DMS53 treated with DMSO at 0.1 percent for 48 hours (cell line): ENCODE measurements around the gene S100A7A.

Experiments
- DNase-seq: peaks from one replicate; lab custom pipeline; 2025; ENCODE audit not compliant: unreplicated experiment; lab: John Stamatoyannopoulos, UW

Gene S100A7A

DNA sequence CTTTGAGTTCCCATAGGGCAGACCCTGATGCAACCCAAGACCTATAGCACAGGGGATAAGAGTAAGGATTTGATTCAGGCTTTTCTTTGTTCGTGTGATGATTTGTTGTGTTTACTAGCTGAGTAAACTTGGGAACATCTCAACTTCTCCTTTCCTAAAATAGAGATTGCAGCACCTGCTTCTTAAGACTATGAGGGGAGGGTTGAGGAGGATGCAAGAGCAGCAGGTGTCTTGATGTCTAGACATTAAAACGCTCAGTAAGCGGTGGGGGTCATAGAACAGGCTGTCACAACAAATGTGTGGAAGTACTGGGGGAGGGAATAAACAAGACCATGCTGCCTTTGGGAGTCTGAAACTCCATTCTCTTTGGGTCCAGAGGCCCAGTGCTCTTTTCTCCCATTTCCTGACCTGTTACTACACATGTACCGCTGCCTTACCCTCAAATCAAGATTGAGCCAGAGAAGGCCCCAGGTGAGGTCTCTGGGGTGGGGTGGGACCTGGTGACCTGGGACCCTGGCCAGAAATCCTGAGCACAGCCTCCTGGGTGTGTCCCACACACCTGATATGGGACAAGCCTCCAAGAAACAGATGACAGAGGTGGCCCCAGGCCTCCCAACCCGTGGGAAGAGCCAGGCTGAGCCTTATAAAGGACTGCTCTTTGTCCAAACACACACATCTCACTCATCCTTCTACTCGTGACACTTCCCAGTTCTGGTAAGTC lies at the start of gene S100A7A:
Gene S100A7A (plus strand): TSS at position 671 of the 721 bp plus-strand sequence. CDS start 1,563 bp downstream, outside the sequence.
- no peak for DNase-seq

DNA sequence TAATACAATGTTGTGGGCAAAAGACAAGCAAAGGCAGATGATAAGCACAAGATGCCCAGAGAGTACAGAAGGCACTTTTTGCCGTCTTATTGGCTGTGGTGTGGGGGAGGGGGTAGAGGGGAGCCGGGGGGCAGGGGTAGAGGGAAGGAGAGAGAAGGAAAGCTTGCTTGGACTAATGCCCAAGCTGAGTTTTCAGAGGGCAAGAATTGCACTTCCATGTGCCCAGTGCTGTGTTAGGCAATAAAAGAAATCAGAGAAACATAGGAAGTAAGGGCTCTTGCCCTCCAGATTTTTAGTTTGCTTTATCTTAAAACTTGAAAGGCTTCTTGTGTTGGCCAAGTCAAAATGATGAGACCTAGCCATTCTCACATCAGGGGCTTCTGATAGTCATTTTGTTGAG lies 49.2 kb upstream of the S100A7A start:
- no peak for DNase-seq

- DNase-seq = no peak
Observed at GRCh38 chr1:153368495-153368894, 47.8 kb upstream of the S100A7A start.

- DNase-seq = no peak
Observed at GRCh38 chr1:153370146-153370545, 46.2 kb upstream of the S100A7A start.

GRCh38 chr1:153371231-153371630 lies 45.1 kb upstream of the S100A7A start:
- DNase-seq = no peak

GRCh38 chr1:153372571-153372970 lies 43.7 kb upstream of the S100A7A start:
- no peak for DNase-seq

DNA sequence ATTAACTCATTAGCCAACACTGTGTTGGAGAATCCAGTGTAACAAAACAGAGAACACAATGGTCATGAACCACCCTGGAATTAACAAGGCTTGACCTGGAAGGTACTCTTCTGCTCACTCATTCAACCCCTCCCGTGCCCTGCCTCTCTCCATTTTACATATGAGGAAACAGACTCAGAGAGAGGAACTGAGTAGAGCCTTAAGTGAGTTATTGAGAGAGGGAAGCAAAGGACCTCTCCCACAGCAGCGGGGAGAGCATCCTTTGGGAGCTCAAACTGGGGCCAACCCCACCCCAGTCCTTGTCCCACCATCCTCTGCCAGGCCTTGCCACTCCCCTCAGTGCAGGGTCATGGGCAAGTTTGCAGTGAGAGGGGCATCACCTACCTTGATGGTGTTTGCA lies 42.2 kb upstream of the S100A7A start:
- no peak for DNase-seq

- no peak for DNase-seq
Observed at GRCh38 chr1:153375511-153375910, 40.8 kb upstream of the S100A7A start, which contains the start of gene S100A12. Gene S100A12 (minus strand): TSS chr1:153375621. CDS start chr1:153374592, 1,029 bp downstream.

- no peak for DNase-seq
Observed at GRCh38 chr1:153379591-153379990, 36.7 kb upstream of the S100A7A start.

GRCh38 chr1:153380711-153381110 lies 35.6 kb upstream of the S100A7A start:
- DNase-seq = no peak

DNA sequence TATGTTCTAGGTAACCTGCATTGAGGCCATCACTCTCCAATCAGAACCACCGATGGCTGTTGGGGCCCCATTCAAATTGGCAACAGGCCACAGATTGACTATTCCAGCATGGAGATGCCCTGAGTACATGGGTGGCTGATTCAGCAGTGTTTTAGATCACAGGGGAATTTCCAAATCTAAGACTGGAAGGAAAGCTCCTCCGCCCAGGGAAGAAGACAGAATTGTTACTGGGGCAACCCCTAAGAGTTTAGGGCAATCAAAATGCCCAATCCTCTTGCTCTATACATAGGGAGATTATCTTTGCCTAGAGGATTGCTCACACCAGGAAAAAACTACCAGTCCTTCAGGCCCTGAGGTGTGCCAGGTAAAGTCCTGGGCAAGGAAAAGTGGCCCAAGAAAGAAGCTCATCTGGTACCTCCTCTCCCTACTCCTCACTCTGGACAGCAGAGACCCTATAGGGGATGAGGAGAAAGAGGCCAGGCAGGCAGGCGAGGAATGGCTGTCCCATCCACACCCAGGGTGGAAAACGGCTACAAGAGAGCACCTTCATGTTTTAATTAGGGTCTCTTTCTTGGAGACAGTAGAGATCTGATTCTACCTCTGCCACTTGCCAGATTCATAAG lies 31.3 kb upstream of the S100A7A start:
- DNase-seq = no peak

GRCh38 chr1:153386500-153386901 lies 29.8 kb upstream of the S100A7A start:
- DNase-seq = no peak

- DNase-seq = no peak
Observed at GRCh38 chr1:153387001-153387400, 29.3 kb upstream of the S100A7A start.

DNA sequence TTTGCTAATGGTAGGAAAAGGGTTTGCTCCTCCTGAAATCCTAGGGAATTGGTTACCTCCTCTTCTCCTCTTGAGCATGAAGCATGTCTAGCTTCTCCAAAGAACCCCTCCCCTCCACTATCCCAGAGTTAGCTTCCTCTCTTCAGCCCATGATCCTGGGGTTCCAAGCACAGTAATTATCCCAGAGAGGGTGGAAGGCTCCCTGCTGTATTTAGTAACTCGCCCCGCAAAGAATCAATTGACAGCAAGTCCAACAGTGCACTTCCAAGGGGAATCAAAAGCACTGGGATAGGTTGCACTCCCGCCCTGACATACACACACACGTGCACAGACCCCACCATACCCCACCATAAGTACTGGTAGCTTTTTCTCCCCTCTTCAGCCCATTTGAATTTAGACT lies 28.5 kb upstream of the S100A7A start:
- DNase-seq = no peak

DNA sequence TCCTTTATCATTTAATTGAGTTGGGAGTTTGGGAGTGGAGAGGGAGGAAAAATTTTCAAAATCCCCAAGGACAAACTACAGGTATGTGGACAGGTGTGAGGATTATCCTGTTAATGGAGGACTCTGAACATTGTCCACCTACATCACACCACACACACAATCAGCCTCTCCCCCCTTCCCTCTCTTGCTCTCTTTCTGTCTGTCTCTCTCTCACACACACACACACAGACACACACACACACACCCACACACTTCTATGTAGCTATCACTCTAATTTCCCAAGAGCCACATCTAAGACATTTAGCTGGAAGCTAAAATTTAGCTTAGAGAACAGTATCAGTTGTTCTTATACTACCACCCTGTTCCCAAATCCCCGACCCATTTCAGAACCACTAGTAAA lies 26.9 kb upstream of the S100A7A start:
- no peak for DNase-seq

- no peak for DNase-seq
Observed at GRCh38 chr1:153389973-153390879, 26.1 kb upstream of the S100A7A start.

DNA sequence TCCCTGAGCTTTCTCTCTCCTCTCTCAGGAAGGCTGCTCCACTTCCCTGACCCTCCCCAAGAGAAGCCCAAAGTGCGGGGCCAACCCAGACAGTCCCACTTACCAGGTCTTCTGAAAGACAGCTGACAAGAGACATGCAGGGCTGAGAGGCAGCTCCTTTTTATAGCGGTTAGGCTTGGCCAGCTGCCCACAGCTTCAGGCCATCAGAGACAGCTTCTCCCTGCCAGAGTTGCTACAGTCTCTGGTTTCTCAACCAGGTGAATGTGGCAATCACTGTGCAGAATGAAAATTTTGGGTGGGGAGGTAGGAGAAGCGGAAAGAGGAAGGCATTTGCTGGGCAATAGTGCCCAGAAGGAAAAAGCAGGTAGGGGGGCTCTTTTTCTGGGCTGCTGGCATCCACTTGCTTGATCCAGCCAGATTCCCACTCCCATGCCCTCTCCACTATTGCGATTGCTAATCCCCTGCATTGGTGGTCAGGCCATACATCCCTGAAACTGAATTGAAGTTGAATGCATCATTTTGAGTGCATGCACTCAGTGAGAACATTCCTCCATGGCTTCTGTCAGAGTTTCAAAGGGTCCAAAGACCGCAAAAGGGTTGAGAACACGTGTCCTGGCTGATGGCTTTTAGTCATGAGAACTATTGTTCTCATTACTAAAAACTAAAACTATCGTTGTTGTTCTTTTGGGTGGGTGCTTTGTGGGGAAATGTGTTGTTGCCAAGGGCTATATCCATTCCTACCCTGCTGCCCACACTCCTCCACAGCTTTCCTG lies 25.2 kb upstream of the S100A7A start, which contains the start of gene S100A8:
Gene S100A8 (minus strand): TSS at position 136 of the 773 bp plus-strand sequence. CDS start 538 bp downstream, outside the sequence.
- no peak for DNase-seq

DNA sequence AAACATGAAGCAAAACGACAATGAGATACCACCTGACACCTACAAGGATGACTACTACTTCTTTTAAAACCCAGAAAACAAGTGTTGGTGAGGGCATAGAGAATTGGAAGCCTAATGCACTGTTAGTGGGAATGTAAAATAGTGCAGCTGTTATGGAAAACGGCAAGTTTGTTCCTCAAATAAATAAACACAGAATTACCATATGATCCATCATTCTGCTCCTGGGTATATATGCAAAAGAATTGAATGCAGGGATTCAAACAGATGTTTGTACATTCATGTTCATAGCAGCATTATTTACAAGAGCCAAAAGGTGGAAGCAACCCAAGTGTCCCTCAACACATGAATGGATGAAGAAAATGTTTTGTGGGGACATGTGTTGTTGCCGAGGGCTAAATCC lies 24.1 kb upstream of the S100A7A start:
- no peak for DNase-seq

DNA sequence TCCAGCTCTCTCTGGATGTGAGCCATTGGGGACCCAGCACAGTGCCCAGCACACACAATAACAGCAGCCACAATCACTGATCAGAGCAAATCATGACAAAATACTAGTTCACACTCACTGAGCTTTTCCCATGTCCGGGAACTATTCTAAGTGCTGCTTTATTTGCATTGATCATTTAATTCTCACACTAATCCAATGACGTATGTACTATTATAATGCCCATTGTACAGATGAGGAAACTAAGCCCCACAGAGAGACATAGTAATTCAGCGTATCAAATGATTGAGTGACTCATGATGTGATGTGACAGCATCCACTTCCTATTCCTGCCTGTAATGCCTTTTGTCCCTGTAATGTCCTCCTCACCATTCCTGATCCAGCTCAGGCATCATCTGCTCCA lies 23.5 kb upstream of the S100A7A start:
- no peak for DNase-seq

DNA sequence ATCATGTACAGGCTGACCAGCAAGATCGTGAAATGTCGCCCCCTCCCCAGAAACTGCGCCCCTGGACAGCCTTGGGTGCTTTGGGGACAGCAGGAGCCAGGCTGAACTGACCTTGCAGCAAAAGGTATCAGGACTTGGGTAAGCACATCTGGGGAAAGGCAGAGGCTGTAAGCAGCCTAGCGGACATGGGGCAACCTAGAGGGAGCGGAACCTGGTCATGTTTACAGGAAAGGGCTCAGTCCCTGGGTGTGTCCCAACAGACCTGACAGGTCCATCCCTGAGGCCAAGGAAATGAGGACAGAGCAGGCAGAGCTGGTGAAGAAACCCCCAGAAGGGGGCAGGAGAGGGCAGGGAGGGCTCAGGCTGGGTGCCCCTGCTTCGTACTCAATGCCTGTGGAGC lies 22.4 kb upstream of the S100A7A start:
- no peak for DNase-seq

DNA sequence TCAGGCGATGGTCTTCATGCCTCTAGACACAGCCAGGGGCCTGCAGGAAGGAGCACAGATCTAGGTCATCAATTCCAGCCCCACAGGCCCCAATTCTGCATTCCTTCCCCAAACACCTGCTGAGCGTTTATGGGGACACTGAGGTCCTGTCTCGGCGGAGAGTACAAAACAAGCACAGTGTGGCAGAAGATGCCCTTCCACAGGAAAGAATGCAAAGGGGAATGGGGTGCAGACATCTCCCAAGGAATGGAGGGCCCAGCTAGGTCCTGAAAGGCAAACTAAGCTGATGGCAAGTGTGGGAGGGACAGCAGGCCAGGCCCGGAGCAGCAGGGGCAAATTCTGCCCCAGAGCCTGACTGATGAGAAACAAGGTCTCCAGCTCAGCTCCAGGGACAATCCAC lies 21.9 kb upstream of the S100A7A start:
- no peak for DNase-seq
